Frontal cortex (tissue), 4 donors: Measurements from ENCODE around the gene ERVFRD-1. TPM values are rescaled to one million over a fixed set of nuclear protein-coding genes. Genes with fewer than 3 reads are reported as not detected.
A peak's percentile ranks its signal among the peaks of the same experiment; 100 is the strongest.
"Not testable (repeated sequence)": the region's sequence is repeated elsewhere in the genome, so short reads cannot be mapped to it uniquely, and the experiment has no call there.

Experiments
- DNase-seq, 2 donors: peaks; one replicate each; pipeline ENCODE4 v3.0.0; 2012; ENCODE audit warnings: low spot score in 2 of 2
- FAIRE-seq: peaks from 2 replicates; lab custom pipeline; 2012; peaks lifted over from hg19 to GRCh38; lab: Jason Lieb, UNC
- total RNA-seq: library from RNA; depleted of rRNA; stranded (reverse); fragments of >200 nt; gene quantifications from one replicate; pipeline ENCODE4 v1.2.3, GENCODE V29; 2014
- donor health status: control.
- donor health status: control.
- donor health status: control.

ERVFRD-1 gene
- total RNA-seq, 1 donor from 2014 or later = not detected

- FAIRE-seq (no peak), DNase-seq (peak; percentile 97 to 98)
Measured at GRCh38 chr6:11093626-11094410, 17.7 kb downstream of the ERVFRD-1 start, which contains the start of gene SMIM13. SMIM13 (plus strand) TSS chr6:11093834; CDS start chr6:11094314, 480 bp downstream.

DNA sequence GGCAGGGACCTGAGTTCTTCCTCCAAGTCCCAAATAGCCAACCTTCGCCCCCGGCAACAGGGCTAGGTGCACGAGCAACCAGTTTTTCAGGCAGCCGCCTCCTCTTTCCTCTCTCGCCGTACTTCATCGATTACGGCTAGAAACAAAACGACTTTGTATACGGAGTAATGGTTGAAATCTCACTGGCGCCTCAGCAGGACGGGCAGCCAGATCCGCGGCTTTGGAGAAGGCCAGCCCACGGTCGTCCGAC, 18.2 kb downstream of the ERVFRD-1 start:
- FAIRE-seq (no peak), DNase-seq (no peak)

- FAIRE-seq = no peak
- peak; percentile 52 to 54 for DNase-seq
Measured at GRCh38 chr6:11092668-11093375, 18.7 kb downstream of the ERVFRD-1 start.

GRCh38 chr6:11091141-11091540, 20.4 kb downstream of the ERVFRD-1 start:
- FAIRE-seq, DNase-seq: not testable (repeated sequence)

GRCh38 chr6:11089695-11090094, 21.8 kb downstream of the ERVFRD-1 start:
- DNase-seq = no peak
- no peak for FAIRE-seq

DNA sequence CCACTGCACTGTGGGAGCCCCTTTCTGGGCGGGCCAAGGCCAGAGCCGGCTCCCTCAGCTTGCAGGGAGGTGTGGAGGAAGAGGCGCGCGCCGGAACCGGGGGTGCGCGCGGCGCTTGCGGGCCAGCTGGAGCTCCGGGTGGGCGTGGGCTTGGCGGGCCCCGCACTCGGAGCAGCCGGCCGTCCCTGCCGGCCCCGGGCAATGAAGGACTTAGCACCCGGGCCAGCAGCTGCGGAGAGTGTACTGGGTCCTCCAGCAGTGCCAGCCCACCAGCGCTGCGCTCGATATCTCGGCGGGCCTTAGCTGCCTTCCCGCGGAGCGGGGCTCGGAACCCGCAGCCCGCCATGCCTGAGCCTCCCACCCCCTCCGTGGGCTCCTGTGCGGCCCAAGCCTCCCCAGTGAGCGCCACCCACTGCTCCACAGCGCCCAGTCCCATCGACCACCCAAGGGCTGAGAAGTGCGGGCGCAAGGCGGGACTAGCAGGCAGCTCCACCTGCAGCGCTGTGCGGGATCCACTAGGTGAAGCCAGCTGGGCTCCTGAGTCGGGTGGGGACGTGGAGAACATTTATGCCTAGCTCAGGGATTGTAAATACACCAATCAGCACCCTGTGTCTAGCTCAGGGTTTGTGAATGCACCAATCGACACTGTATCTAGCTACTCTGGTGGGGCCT, 24.2 kb downstream of the ERVFRD-1 start:
- not testable (repeated sequence) for DNase-seq

DNA sequence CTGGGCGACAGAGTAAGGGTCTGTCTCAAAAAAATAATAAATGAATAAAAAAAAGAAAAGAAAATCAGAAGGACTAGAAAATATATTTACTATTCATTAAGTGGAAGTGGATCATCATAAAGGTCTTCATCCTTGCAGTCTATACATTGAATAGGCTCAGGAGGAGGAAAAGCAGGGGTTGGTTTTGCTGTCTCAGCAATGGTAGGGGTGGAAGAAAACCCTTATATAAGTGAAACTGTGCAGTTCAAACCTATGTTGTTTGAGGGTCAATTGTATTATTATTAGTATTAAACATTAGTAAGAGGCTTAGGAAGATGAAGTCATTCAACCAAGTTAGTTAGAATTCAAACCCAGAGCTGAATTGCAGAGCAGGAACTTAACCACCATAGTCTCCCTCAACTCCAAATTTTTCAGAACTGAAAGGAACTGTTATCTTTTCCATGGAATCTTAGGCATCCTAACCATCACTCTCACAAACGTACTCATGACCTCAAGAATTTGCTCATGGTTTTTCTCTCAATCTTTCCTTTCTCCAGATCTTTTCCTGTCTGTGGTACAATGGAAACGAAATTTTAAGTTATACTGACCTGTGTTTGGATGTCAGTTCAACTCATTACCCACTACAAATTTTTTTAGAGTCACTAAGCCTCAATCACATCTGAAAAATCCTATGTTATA, 25.6 kb downstream of the ERVFRD-1 start:
- no peak for DNase-seq
- no peak for FAIRE-seq

More for the DNA sequence above, 24.2 kb downstream of the ERVFRD-1 start:
- not testable (repeated sequence) for FAIRE-seq

- no peak for FAIRE-seq
Measured at GRCh38 chr6:11083956-11084355, 27.6 kb downstream of the ERVFRD-1 start.

DNA sequence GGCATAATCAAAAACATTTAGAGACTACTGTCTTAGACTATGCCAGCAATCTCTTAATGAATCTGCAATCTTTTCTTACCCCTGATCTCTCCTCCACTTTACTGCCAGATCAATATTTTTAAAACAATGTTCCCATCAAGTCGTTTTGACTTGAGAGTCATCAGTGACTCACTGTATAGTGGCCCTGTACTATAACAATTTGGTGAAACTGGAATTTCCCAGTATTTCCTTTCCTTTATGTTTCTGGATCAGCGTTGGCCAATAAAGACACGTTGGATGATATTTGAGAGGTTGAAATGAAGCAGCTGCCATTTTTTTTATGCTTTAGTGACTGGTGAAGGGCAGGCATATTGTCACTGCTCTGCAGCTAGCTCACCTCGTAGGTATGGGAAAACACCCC, 28.0 kb downstream of the ERVFRD-1 start:
- DNase-seq (no peak), FAIRE-seq (no peak)

More at GRCh38 chr6:11083956-11084355, 27.6 kb downstream of the ERVFRD-1 start:
- no peak for DNase-seq

- DNase-seq = no peak
- no peak for FAIRE-seq
Measured at GRCh38 chr6:11080296-11080695, 31.2 kb downstream of the ERVFRD-1 start.

- no peak for FAIRE-seq
- DNase-seq = no peak
Measured at GRCh38 chr6:11078266-11078665, 33.3 kb downstream of the ERVFRD-1 start.

- no peak for FAIRE-seq
- DNase-seq = no peak
Measured at GRCh38 chr6:11076540-11076939, 35.0 kb downstream of the ERVFRD-1 start.

GRCh38 chr6:11072101-11072500, 39.4 kb downstream of the ERVFRD-1 start:
- FAIRE-seq = no peak

GRCh38 chr6:11069760-11070159, 41.8 kb downstream of the ERVFRD-1 start:
- no peak for DNase-seq
- no peak for FAIRE-seq

More at GRCh38 chr6:11072101-11072500, 39.4 kb downstream of the ERVFRD-1 start:
- DNase-seq = no peak

- no peak for FAIRE-seq
- no peak for DNase-seq
Measured at GRCh38 chr6:11067348-11067747, 44.2 kb downstream of the ERVFRD-1 start.

- no peak for FAIRE-seq
- no peak for DNase-seq
Measured at GRCh38 chr6:11066505-11067347, 44.8 kb downstream of the ERVFRD-1 start.

DNA sequence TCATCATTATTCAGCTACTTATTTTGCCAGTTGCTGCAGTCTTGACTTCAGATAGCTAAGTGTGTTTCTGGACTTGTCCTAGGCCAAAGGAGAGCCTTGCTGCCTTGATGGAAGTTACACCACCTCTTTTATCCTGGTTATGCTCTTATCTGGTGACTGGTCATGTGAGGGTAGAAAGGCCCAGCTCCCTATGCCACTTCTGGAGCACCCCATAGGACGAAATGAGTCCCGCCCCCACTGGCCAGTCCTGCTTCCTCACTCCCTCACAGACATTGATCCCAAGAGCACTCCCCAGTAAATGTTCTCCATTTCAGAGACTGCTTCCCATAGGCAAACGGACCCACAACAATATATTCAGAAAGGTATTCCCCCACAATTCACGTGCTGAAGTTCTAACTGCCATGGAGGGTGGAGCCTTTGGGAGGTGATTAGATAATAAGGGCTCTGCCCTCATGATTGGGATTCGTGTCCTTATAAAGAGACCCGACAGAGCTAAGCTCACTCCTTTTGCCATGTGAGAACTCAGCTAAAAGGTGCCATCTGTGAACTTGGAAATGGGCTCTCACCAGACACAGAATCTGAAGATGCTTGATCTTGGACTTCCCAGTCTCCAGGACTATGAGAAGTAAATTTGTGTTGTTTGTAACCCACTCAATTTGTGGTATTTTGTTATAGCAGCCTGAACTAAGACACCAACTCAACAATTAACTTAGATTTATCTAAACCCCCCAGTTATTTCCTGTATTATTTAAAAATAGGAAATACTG, 45.9 kb downstream of the ERVFRD-1 start:
- FAIRE-seq (no peak), DNase-seq (no peak)

- FAIRE-seq (no peak), DNase-seq (peak in 1 of 2 donors; percentile 20)
Measured at GRCh38 chr6:11064836-11065235, 46.7 kb downstream of the ERVFRD-1 start.

DNA sequence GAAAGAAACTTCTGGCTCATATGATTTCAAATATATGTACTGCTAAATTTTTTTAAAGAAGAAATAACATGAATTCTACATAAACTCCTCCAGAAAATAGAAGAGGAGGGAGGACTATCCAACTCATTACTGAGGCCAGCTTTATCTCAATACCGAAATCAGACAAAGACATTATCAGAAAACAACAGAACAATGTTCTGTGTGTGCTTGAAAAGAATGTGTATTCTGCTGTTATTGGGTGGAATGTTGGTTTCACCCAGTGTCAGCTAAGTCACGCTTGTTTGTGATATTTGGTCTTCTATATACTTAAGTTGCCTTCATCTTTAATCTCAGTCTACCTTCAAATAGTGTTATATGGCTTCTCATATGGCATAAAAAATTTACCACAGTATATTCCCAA, 48.8 kb downstream of the ERVFRD-1 start:
- FAIRE-seq = no peak
- DNase-seq = no peak
